ENCODE data around the gene OVAAL. TPM values are rescaled to one million over a fixed set of nuclear protein-coding genes. Genes with fewer than 3 reads are reported as not detected.

Gene OVAAL
- total and polyA plus RNA-seq, 9 of the 15 experiments (the other 6 are each of a cell fraction or from before 2014, with no cell fraction given) = 0.04 to 0.18 (median 0.08) TPM; not detected in 4

GRCh38 chr1:180533266-180533987 lies 25.3 kb upstream of the OVAAL start (continued):
- peak; percentile 38; the same call in 1 of the 2 replicates for TF ChIP-seq ZNF592 (IDR thresholded peaks at IDR 0.05)
- 0 out of 2 replicates have a peak, but pooled peaks have one; percentile 20 for TF ChIP-seq TCF3 (CRISPR knock-in tag; IDR thresholded peaks at IDR 0.05)
- TF ChIP-seq CTCF (IDR thresholded peaks at IDR 0.05 in 2 of 3, conservative IDR thresholded peaks at IDR 0.05 in 1 of 3; ENCODE audit: insufficient read depth in 2 of 3, low read depth in 1 of 3, low read length in 3 of 3) = peak; percentile 93 to 98 (median 97)
- peak; percentile 99 for TF ChIP-seq RB1 (IDR thresholded peaks at IDR 0.05; ENCODE audit: low read depth)
- TF ChIP-seq ZNF217 (CRISPR knock-in tag; IDR thresholded peaks at IDR 0.05) = no peak
- peak; percentile 55 to 93 (median 85) for TF ChIP-seq YY1 (IDR thresholded peaks at IDR 0.05; ENCODE audit: borderline replicate concordance in 1 of 3, control insufficient read depth in 1 of 3, extremely low read depth in 1 of 3, insufficient read depth in 3 of 3, insufficient read length in 1 of 3, insufficient replicate concordance in 2 of 3, low read depth in 1 of 3, low read length in 2 of 3)
- TF ChIP-seq PHF21A (IDR thresholded peaks at IDR 0.05; ENCODE audit: borderline replicate concordance, low read depth) = peak; percentile 68; the same call in 1 of the 2 replicates
- no peak for TF ChIP-seq MEIS2 (IDR thresholded peaks at IDR 0.05; ENCODE audit: partially characterized antibody)
- 0 out of 4 replicates have a peak, but pooled peaks of 1 of the 2 experiments have one; percentile 39 for TF ChIP-seq KDM1A (IDR thresholded peaks at IDR 0.05)
- peak; percentile 15 for TF ChIP-seq ZFP36 (IDR thresholded peaks at IDR 0.05; ENCODE audit: low read depth, low read length, partially characterized antibody)
- TF ChIP-seq ZBTB33 (CRISPR knock-in tag; IDR thresholded peaks at IDR 0.05) = peak; percentile 89; the same call in 1 of the 2 replicates
- 0 out of 2 replicates have a peak, but pooled peaks have one; percentile 23 for TF ChIP-seq SMAD4 (CRISPR knock-in tag; conservative IDR thresholded peaks at IDR 0.05)
- TF ChIP-seq E2F8 (IDR thresholded peaks at IDR 0.05; ENCODE audit: low read depth, partially characterized antibody) = peak; percentile 45
